ENCODE data around the gene RSPRY1. TPM values are rescaled to one million over a fixed set of nuclear protein-coding genes. Genes with fewer than 3 reads are reported as not detected.

Gene RSPRY1
- total and polyA plus RNA-seq, 8 donors: 6.9 to 21.9 (median 18.7) TPM

GRCh38 chr16:57157533-57157932 is 28.6 kb upstream of the RSPRY1 start:
- Histone ChIP-seq H3K4me1 (no peaks in the 10 kb centered on the region), H3K36me3 (peaks cover 0 to 28% (median 2%) of the 10 kb centered on the region in 3 donors), H3K4me3 (no peak overlapping the region), H3K9me3 (no peaks in the 10 kb centered on the region), H3K27ac (no peak overlapping the region), H3K27me3 (no peaks in the 10 kb centered on the region)
- no peak for DNase-seq
- intact Hi-C loops (cut with DNase I): no loop called here
- 98 to 100% methylated on average over 1 of the region's 1 CpG for WGBS, 2 donors
- FAIRE-seq: no peak
- no peak for ATAC-seq
- TF ChIP-seq CTCF (IDR thresholded peaks at IDR 0.05): no peak

GRCh38 chr16:57159447-57159846 is 26.7 kb upstream of the RSPRY1 start:
- Histone ChIP-seq H3K9me3 (no peaks in the 10 kb centered on the region), H3K4me3 (no peak overlapping the region), H3K27ac (no peak overlapping the region), H3K36me3 (peaks cover 0 to 17% (median 3%) of the 10 kb centered on the region in 3 donors), H3K27me3 (no peaks in the 10 kb centered on the region), H3K4me1 (no peaks in the 10 kb centered on the region)
- ATAC-seq (no peak), DNase-seq (no peak), FAIRE-seq (no peak)
- 91 to 94% methylated on average over 4 of the region's 4 CpGs for WGBS, 2 donors
- no peak for TF ChIP-seq CTCF (IDR thresholded peaks at IDR 0.05)
- intact Hi-C loops (cut with DNase I): no loop called here

- WGBS, 2 donors: 78 to 100% methylated on average over 1 of the region's 1 CpG
- DNase-seq (no peak), FAIRE-seq (no peak), ATAC-seq (no peak)
- Histone ChIP-seq H3K4me3 (no peak overlapping the region), H3K36me3 (peaks cover 0 to 17% (median 3%) of the 10 kb centered on the region in 3 donors), H3K27me3 (no peaks in the 10 kb centered on the region), H3K27ac (no peak overlapping the region), H3K9me3 (no peaks in the 10 kb centered on the region), H3K4me1 (peaks cover 4 to 16% (median 14%) of the 10 kb centered on the region in 3 donors)
- no peak for TF ChIP-seq CTCF (IDR thresholded peaks at IDR 0.05)
- intact Hi-C loops (cut with DNase I): no loop called here
Measured at GRCh38 chr16:57163842-57164241, 22.3 kb upstream of the RSPRY1 start.

DNA sequence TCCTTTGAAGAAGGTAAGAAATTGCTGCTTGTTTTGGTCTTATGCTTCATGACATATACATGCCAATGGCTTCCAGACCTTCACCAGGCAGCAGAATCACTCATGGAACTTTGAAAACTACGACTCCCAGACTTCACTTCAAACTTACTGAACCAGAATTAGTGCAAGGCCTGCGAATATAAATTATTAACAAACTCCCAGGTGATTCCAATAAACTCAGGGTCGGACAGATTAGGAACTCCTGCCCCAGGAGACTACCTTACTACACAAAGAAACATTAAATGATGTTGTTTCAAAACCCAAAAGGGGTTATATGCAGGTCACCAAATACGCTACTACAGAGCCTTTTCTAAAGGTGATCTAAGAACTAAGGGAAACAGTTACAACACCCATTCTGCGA is 20.6 kb upstream of the RSPRY1 start:
- intact Hi-C loops (cut with DNase I): no loop called here
- peak; percentile 60 to 90 (median 75) for ATAC-seq
- DNase-seq: no peak
- TF ChIP-seq CTCF (IDR thresholded peaks at IDR 0.05): no peak
- H3K27me3 ChIP-seq: no peaks in the 10 kb centered on the region
- H3K4me3 ChIP-seq: no peak overlapping the region
- H3K27ac ChIP-seq: peak overlapping the region in 1 of 4 donors; percentile 17
- peaks cover 0 to 24% (median 3%) of the 10 kb centered on the region in 3 donors for H3K36me3 ChIP-seq
- 20 to 21% methylated on average over 5 of the region's 5 CpGs for WGBS, 2 donors
- H3K9me3 ChIP-seq: no peaks in the 10 kb centered on the region
- FAIRE-seq: no peak
- peaks cover 4 to 16% (median 14%) of the 10 kb centered on the region in 3 donors for H3K4me1 ChIP-seq

GRCh38 chr16:57165938-57166337 is 20.2 kb upstream of the RSPRY1 start:
- no peak for FAIRE-seq
- no peak overlapping the region for H3K4me3 ChIP-seq
- H3K27ac ChIP-seq: peak overlapping the region in 2 of 4 donors; percentile 17 to 35
- 20 to 23% methylated on average over 3 of the region's 3 CpGs for WGBS, 2 donors
- intact Hi-C loops (cut with DNase I): no loop called here
- peaks cover 4 to 16% (median 14%) of the 10 kb centered on the region in 3 donors for H3K4me1 ChIP-seq
- peaks cover 0 to 24% (median 4%) of the 10 kb centered on the region in 3 donors for H3K36me3 ChIP-seq
- no peak for TF ChIP-seq CTCF (IDR thresholded peaks at IDR 0.05)
- peak; percentile 65 to 81 (median 72) for ATAC-seq
- DNase-seq: peak in 1 of 6 donors; percentile 26
- no peaks in the 10 kb centered on the region for H3K27me3 ChIP-seq
- no peaks in the 10 kb centered on the region for H3K9me3 ChIP-seq

Data from pancreas (tissue), 10 donors.